ENCODE results near the gene SLC19A3.

DNA sequence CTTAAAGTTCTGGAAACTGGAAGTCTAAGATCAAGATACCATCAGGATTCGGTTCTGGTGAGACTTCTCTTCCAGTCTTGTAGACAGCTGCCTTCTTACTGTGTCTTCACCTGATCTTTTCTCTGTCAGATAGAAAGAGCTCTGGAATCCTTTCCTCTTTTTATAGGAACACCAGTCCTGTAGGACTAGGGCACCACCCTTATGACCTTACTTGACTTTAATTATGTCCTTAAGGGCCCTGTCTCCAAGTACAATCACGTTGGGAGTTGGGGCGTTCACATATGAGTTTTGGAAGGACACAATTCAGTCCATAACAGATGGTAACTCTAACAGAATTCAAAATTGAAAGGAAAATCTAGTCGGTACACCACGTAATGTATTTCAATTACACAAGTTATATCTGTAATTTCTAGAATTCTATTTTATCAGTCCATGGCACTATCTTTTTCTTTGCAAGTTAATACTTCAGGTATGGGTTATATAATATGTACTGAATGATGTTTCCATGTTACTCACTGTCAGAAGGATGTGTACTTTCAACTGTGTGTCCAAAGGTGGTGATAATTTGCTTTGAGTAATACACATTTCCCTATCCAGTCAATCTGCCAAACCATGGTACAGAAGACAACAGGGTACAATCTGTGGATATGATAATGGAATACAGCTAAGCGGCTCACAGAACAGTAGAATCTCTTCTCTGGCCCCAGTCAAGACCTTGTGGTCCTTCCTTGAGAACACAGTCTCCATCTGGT, 52.5 kb downstream of the SLC19A3 start:
- TF ChIP-seq, protein P1, sequence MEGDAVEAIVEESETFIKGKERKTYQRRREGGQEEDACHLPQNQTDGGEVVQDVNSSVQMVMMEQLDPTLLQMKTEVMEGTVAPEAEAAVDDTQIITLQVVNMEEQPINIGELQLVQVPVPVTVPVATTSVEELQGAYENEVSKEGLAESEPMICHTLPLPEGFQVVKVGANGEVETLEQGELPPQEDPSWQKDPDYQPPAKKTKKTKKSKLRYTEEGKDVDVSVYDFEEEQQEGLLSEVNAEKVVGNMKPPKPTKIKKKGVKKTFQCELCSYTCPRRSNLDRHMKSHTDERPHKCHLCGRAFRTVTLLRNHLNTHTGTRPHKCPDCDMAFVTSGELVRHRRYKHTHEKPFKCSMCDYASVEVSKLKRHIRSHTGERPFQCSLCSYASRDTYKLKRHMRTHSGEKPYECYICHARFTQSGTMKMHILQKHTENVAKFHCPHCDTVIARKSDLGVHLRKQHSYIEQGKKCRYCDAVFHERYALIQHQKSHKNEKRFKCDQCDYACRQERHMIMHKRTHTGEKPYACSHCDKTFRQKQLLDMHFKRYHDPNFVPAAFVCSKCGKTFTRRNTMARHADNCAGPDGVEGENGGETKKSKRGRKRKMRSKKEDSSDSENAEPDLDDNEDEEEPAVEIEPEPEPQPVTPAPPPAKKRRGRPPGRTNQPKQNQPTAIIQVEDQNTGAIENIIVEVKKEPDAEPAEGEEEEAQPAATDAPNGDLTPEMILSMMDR (IDR thresholded peaks at IDR 0.05) = no peak
- no peak for TF ChIP-seq POLR2AphosphoS5 (IDR thresholded peaks at IDR 0.05)
